Trophoblast cell (in vitro differentiated cells and primary cell): ENCODE results near the gene SUSD2.

ENCODE experiments used
- DNase-seq, 2 donors: peaks; one replicate each; pipeline ENCODE4 v3.0.0-alpha.2; 2016
- H2AFZ ChIP-seq: 2 replicates; pipeline ENCODE4 v1.6.1; 2013; ENCODE audit warnings: low read length, moderate library complexity, mild to moderate bottlenecking; ENCODE audit not compliant: insufficient read depth, poor library complexity
- H2AK5ac ChIP-seq: 2 replicates; pipeline ENCODE4 v1.6.1; 2013; ENCODE audit warnings: mild to moderate bottlenecking, low read length
- H2BK120ac ChIP-seq: 2 replicates; pipeline ENCODE4 v1.6.1; 2013; ENCODE audit warnings: low read length, mild to moderate bottlenecking, moderate library complexity; ENCODE audit not compliant: insufficient read depth, poor library complexity
- H2BK12ac ChIP-seq: 2 replicates; pipeline ENCODE4 v1.6.1; 2013; ENCODE audit warnings: mild to moderate bottlenecking, low read length, moderate library complexity
- H2BK5ac ChIP-seq: 2 replicates; pipeline ENCODE4 v1.6.1; 2013; ENCODE audit warnings: low read length, low read depth, moderate library complexity, mild to moderate bottlenecking; ENCODE audit not compliant: poor library complexity
- H3K14ac ChIP-seq: 2 replicates; pipeline ENCODE4 v1.6.1; 2013; ENCODE audit warnings: mild to moderate bottlenecking, low read length
- H3K18ac ChIP-seq: 2 replicates; pipeline ENCODE4 v1.6.1; 2013; ENCODE audit warnings: mild to moderate bottlenecking, low read length
- H3K23ac ChIP-seq: 2 replicates; pipeline ENCODE4 v1.6.1; 2013; ENCODE audit warnings: low read length
- H3K27ac ChIP-seq: 2 replicates; pipeline ENCODE4 v1.5.1; 2013; ENCODE audit warnings: low read depth, mild to moderate bottlenecking, inconsistent platforms, low read length, moderate library complexity
- H3K27me3 ChIP-seq: 2 replicates; pipeline ENCODE4 v1.6.1; 2013; ENCODE audit warnings: inconsistent platforms, mild to moderate bottlenecking, low read length, moderate library complexity; ENCODE audit not compliant: insufficient read depth
- H3K36me3 ChIP-seq, 2 experiments: 1 replicate in 1 of 2; 2 replicates in 1 of 2; pipeline ENCODE4 v1.6.1; 2013; ENCODE audit warnings: low read length in 2 of 2, mild to moderate bottlenecking in 2 of 2, moderate library complexity in 1 of 2; ENCODE audit not compliant: insufficient read depth in 2 of 2, control insufficient read depth in 1 of 2
- H3K4ac ChIP-seq: 2 replicates; pipeline ENCODE4 v1.6.1; 2013; ENCODE audit warnings: low read depth, mild to moderate bottlenecking, low read length, moderate library complexity
- H3K4me1 ChIP-seq, 2 experiments: 1 replicate in 1 of 2; 2 replicates in 1 of 2; pipeline ENCODE4 v1.6.1; 2013; ENCODE audit warnings: low read length in 2 of 2, mild to moderate bottlenecking in 2 of 2, moderate library complexity in 1 of 2; ENCODE audit not compliant: insufficient read depth in 2 of 2, control insufficient read depth in 1 of 2
- H3K4me2 ChIP-seq: 2 replicates; pipeline ENCODE4 v1.6.1; 2013; ENCODE audit warnings: inconsistent platforms, mild to moderate bottlenecking, low read length, moderate library complexity
- H3K4me3 ChIP-seq: 2 replicates; pipeline ENCODE4 v1.5.1; 2013; ENCODE audit warnings: mild to moderate bottlenecking, low read depth, low read length, inconsistent platforms
- H3K79me1 ChIP-seq: one replicate; pipeline ENCODE4 v1.6.1; 2013; ENCODE audit warnings: low read length
- H3K79me2 ChIP-seq: 2 replicates; pipeline ENCODE4 v1.6.1; 2013; ENCODE audit warnings: low read length, mild to moderate bottlenecking; ENCODE audit not compliant: control insufficient read depth, insufficient read depth, poor library complexity
- H3K9ac ChIP-seq: 2 replicates; pipeline ENCODE4 v1.6.1; 2013; ENCODE audit warnings: mild to moderate bottlenecking, low read length
- H3K9me3 ChIP-seq: 2 replicates; pipeline ENCODE4 v1.6.1; 2013; ENCODE audit warnings: low read depth, mild to moderate bottlenecking, control low read depth, inconsistent platforms, low read length; ENCODE audit not compliant: insufficient read depth
- H4K12ac ChIP-seq: 2 replicates; pipeline ENCODE4 v1.6.1; 2013; ENCODE audit warnings: low read depth, mild to moderate bottlenecking, low read length, moderate library complexity
- H4K8ac ChIP-seq: 2 replicates; pipeline ENCODE4 v1.6.1; 2013; ENCODE audit warnings: low read depth, mild to moderate bottlenecking, low read length, moderate library complexity
- H4K91ac ChIP-seq: one replicate; pipeline ENCODE4 v1.6.1; 2013; ENCODE audit warnings: low read depth, mild to moderate bottlenecking, low read length, moderate library complexity
- WGBS: extraction: QIAGEN DNeasy Blood & Tissue Kit; methylation state at CpG from one replicate; pipeline ENCODE4 v1.1.7; 2013; ENCODE audit warnings: missing lambda C conversion rate; ENCODE audit not compliant: insufficient read length, insufficient coverage; ENCODE audit errors: extremely low coverage; 5-methylcytosine and 5-hydroxymethylcytosine counted together

The SUSD2 gene

DNA sequence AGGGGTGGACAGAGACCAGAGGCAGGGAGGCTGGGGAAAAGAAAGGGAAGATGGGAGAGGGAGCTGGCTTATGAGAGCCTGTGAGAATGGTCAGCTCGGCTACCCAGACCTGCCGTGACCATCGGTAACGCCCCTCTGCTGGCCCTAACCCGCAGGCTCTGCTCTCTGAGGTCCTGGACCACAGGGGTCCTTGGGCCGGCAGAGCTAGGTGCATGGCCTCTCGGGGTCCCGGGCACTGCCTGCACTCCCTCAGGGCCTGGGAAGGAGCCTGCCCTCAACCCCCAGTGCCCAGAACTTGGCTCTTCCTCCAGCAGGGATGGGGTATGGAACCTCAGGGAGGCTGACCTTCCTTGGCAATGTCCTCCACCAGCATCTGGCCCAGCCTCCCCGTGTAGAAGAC, 50.4 kb downstream of the SUSD2 start:
- peak overlapping the region; percentile 16 for H2AK5ac ChIP-seq
- H3K9me3 ChIP-seq: peaks cover 4% of the 10 kb centered on the region
- DNase-seq: no peak
- H4K8ac ChIP-seq: no peak overlapping the region
- H3K14ac ChIP-seq: no peak overlapping the region
- H3K36me3 ChIP-seq: no peaks in the 10 kb centered on the region
- no peaks in the 10 kb centered on the region for H3K27me3 ChIP-seq
- H3K4me1 ChIP-seq: peaks cover 7 to 9% of the 10 kb centered on the region in 2 experiments
- no peaks in the 10 kb centered on the region for H3K79me1 ChIP-seq
- H4K91ac ChIP-seq: peak overlapping the region; percentile 16
- H3K9ac ChIP-seq: no peak overlapping the region
- H3K79me2 ChIP-seq: no peaks in the 10 kb centered on the region
- H3K18ac ChIP-seq: no peak overlapping the region
- no peak overlapping the region for H3K4ac ChIP-seq
- H2AFZ ChIP-seq: no peak overlapping the region
- H3K4me2 ChIP-seq: no peak overlapping the region
- no peak overlapping the region for H2BK120ac ChIP-seq
- no peak overlapping the region for H3K27ac ChIP-seq
- H3K4me3 ChIP-seq: no peak overlapping the region
- H3K23ac ChIP-seq: no peak overlapping the region
- WGBS: no CpG with 5 or more reads among the region's 9 CpGs
- H4K12ac ChIP-seq: no peak overlapping the region
- H2BK12ac ChIP-seq: no peak overlapping the region
- H2BK5ac ChIP-seq: no peak overlapping the region

DNA sequence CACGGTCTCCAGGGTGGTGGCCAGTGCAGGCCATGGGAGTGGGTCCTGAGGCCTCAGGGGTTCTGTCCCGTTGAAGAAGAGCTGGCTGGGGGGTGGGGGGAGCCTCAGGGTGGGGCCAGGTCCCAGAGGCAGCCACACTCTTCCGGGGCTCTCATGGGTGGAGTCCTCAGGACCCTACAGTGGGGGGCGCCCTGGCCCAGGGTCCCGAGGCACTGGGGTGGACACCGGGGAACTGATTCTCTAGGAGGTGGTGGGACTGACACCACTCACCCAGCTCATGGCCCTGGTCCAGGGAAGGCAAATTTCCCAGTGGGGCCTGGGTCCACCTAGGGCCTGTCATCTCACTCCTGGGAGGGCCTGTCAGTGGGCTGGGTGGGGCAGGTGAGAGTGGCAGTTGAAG, 50.8 kb downstream of the SUSD2 start:
- Histone ChIP-seq H4K12ac (no peak overlapping the region), H2BK120ac (no peak overlapping the region), H3K4me1 (peaks cover 7 to 11% of the 10 kb centered on the region in 2 experiments), H3K79me1 (no peaks in the 10 kb centered on the region), H3K4me3 (no peak overlapping the region), H3K27me3 (no peaks in the 10 kb centered on the region), H3K4ac (no peak overlapping the region), H3K79me2 (no peaks in the 10 kb centered on the region), H2AK5ac (peak overlapping the region; percentile 16), H3K23ac (no peak overlapping the region), H3K36me3 (no peaks in the 10 kb centered on the region), H2BK12ac (no peak overlapping the region), H3K9ac (no peak overlapping the region), H3K14ac (no peak overlapping the region), H4K8ac (no peak overlapping the region), H2AFZ (no peak overlapping the region), H4K91ac (peak overlapping the region; percentile 16), H3K18ac (no peak overlapping the region), H3K4me2 (no peak overlapping the region), H3K9me3 (peaks cover 4% of the 10 kb centered on the region), H2BK5ac (no peak overlapping the region), H3K27ac (no peak overlapping the region)
- no CpG with 5 or more reads among the region's 6 CpGs for WGBS
- no peak for DNase-seq

DNA sequence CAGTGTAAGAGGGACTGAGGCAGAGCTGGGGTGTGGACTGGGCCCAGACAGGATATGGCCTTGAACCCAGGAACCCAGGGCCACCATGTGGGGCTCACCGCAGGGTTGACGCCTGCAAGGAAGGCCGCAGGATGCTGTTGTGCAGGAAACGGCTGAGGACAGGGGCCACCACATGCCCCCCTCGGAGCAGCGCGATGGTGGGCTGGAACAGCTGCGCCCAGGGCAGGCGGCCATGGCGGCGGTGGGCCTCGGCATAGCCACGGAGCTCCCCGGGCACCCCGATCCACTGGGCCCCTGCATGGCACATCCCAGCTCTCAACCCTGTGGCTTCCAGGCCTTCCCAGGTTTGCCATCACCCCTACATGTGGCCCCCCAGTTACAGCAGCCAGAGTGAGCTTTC, 51.4 kb downstream of the SUSD2 start:
- Histone ChIP-seq H4K91ac (peak overlapping the region; percentile 10), H3K14ac (no peak overlapping the region), H2AK5ac (peak overlapping the region; percentile 4), H2BK12ac (no peak overlapping the region), H2AFZ (no peak overlapping the region), H3K79me2 (no peaks in the 10 kb centered on the region), H3K18ac (no peak overlapping the region), H3K4me1 (peaks cover 7 to 11% of the 10 kb centered on the region in 2 experiments), H3K9me3 (peaks cover 2% of the 10 kb centered on the region), H2BK120ac (no peak overlapping the region), H3K79me1 (no peaks in the 10 kb centered on the region), H4K8ac (no peak overlapping the region), H4K12ac (no peak overlapping the region), H3K4ac (no peak overlapping the region), H3K36me3 (no peaks in the 10 kb centered on the region), H3K4me2 (no peak overlapping the region), H3K4me3 (no peak overlapping the region), H3K23ac (no peak overlapping the region), H3K27me3 (no peaks in the 10 kb centered on the region), H3K9ac (no peak overlapping the region), H2BK5ac (no peak overlapping the region), H3K27ac (no peak overlapping the region)
- no peak for DNase-seq
- no CpG with 5 or more reads among the region's 15 CpGs for WGBS

- H3K23ac ChIP-seq: no peak overlapping the region
- no peak overlapping the region for H2BK5ac ChIP-seq
- no peak overlapping the region for H3K4ac ChIP-seq
- no peak overlapping the region for H2AFZ ChIP-seq
- DNase-seq: no peak
- no peak overlapping the region for H4K91ac ChIP-seq
- H3K9ac ChIP-seq: no peak overlapping the region
- H2AK5ac ChIP-seq: no peak overlapping the region
- H3K79me1 ChIP-seq: no peaks in the 10 kb centered on the region
- no peak overlapping the region for H2BK120ac ChIP-seq
- H3K27me3 ChIP-seq: no peaks in the 10 kb centered on the region
- no CpG with 5 or more reads among the region's 13 CpGs for WGBS
- no peaks in the 10 kb centered on the region for H3K36me3 ChIP-seq
- no peak overlapping the region for H3K27ac ChIP-seq
- H3K4me2 ChIP-seq: no peak overlapping the region
- no peak overlapping the region for H3K18ac ChIP-seq
- H3K79me2 ChIP-seq: no peaks in the 10 kb centered on the region
- peaks cover 2% of the 10 kb centered on the region for H3K9me3 ChIP-seq
- no peak overlapping the region for H4K8ac ChIP-seq
- no peak overlapping the region for H3K4me3 ChIP-seq
- no peak overlapping the region for H3K14ac ChIP-seq
- H2BK12ac ChIP-seq: no peak overlapping the region
- no peak overlapping the region for H4K12ac ChIP-seq
- H3K4me1 ChIP-seq: peaks cover 7 to 11% of the 10 kb centered on the region in 2 experiments
These were observed 51.9 kb downstream of the SUSD2 start for GRCh38 chr22:24233235-24233634.
